ENCODE data around the gene OR51M1.
"Not testable (repeated sequence)": the region's sequence is repeated elsewhere in the genome, so short reads cannot be mapped to it uniquely, and the experiment has no call there.

The OR51M1 gene

GRCh38 chr11:5349550-5349949 lies 34.1 kb upstream of the OR51M1 start:
- no peak overlapping the region for H2BK5ac ChIP-seq (ENCODE audit: low read depth, low read length, poor library complexity)
- no peak overlapping the region for H4K91ac ChIP-seq (ENCODE audit: low read depth, low read length)
- no CpG with 5 or more reads among the region's 1 CpG for WGBS (ENCODE audit: extremely low coverage, insufficient coverage, insufficient read length)

GRCh38 chr11:5351208-5351607 lies 32.4 kb upstream of the OR51M1 start, which contains the start of gene OR51B6:
OR51B6 (plus strand) TSS chr11:5351508; CDS start chr11:5351508, 0 bp downstream.
- H3K4me2 ChIP-seq (ENCODE audit: low read length), result no peak within 1 kb of the TSS
- H3K4me3 ChIP-seq (ENCODE audit: low read depth, low read length), result no peak within 1 kb of the TSS
- H3K79me1 ChIP-seq (ENCODE audit: low read length), result no peaks in the 10 kb centered on the region
- no peaks in the 10 kb centered on the region for H3K36me3 ChIP-seq (ENCODE audit: control insufficient read depth in 1 of 2, insufficient read depth in 2 of 2, low read length in 2 of 2)
- H2BK120ac ChIP-seq (ENCODE audit: insufficient read depth, low read length, poor library complexity), result no peak within 1 kb of the TSS
- no peak within 1 kb of the TSS for H4K8ac ChIP-seq (ENCODE audit: low read depth, low read length)
- H4K91ac ChIP-seq (ENCODE audit: low read depth, low read length), result no peak within 1 kb of the TSS
- no peaks in the 10 kb centered on the region for H3K27me3 ChIP-seq (ENCODE audit: insufficient read depth, low read length)
- H2AK5ac ChIP-seq (ENCODE audit: low read length), result no peak within 1 kb of the TSS
- WGBS (ENCODE audit: extremely low coverage, insufficient coverage, insufficient read length), result no CpG with 5 or more reads among the region's 1 CpG
- no peak for DNase-seq
- no peak within 1 kb of the TSS for H4K12ac ChIP-seq (ENCODE audit: low read depth, low read length)
- no peak within 1 kb of the TSS for H3K4ac ChIP-seq (ENCODE audit: low read depth, low read length)
- H2BK12ac ChIP-seq (ENCODE audit: low read length), result no peak within 1 kb of the TSS
- no peaks in the 10 kb centered on the region for H3K9me3 ChIP-seq (ENCODE audit: insufficient read depth, low read depth, low read length)
- H3K14ac ChIP-seq (ENCODE audit: low read length), result no peak within 1 kb of the TSS
- H3K23ac ChIP-seq (ENCODE audit: low read length), result no peak within 1 kb of the TSS
- no peak within 1 kb of the TSS for H3K27ac ChIP-seq (ENCODE audit: low read depth, low read length)
- H3K79me2 ChIP-seq (ENCODE audit: control insufficient read depth, insufficient read depth, low read length, poor library complexity), result no peaks in the 10 kb centered on the region
- H2AFZ ChIP-seq (ENCODE audit: insufficient read depth, low read length, poor library complexity), result no peak within 1 kb of the TSS
- H3K9ac ChIP-seq (ENCODE audit: low read length), result no peak within 1 kb of the TSS
- H2BK5ac ChIP-seq (ENCODE audit: low read depth, low read length, poor library complexity), result no peak within 1 kb of the TSS
- H3K18ac ChIP-seq (ENCODE audit: low read length), result no peak within 1 kb of the TSS
- no peaks in the 10 kb centered on the region for H3K4me1 ChIP-seq (ENCODE audit: control insufficient read depth in 1 of 2, insufficient read depth in 2 of 2, low read length in 2 of 2)

More at GRCh38 chr11:5349550-5349949, 34.1 kb upstream of the OR51M1 start:
- Histone ChIP-seq H3K79me1 (ENCODE audit: low read length) (no peaks in the 10 kb centered on the region), H3K9ac (ENCODE audit: low read length) (no peak overlapping the region), H3K4me3 (ENCODE audit: low read depth, low read length) (no peak overlapping the region), H2BK12ac (ENCODE audit: low read length) (no peak overlapping the region), H3K4me2 (ENCODE audit: low read length) (no peak overlapping the region), H3K36me3 (ENCODE audit: control insufficient read depth in 1 of 2, insufficient read depth in 2 of 2, low read length in 2 of 2) (no peaks in the 10 kb centered on the region), H3K79me2 (ENCODE audit: control insufficient read depth, insufficient read depth, low read length, poor library complexity) (no peaks in the 10 kb centered on the region), H3K23ac (ENCODE audit: low read length) (no peak overlapping the region), H4K12ac (ENCODE audit: low read depth, low read length) (no peak overlapping the region), H3K4ac (ENCODE audit: low read depth, low read length) (no peak overlapping the region), H2AFZ (ENCODE audit: insufficient read depth, low read length, poor library complexity) (no peak overlapping the region), H3K18ac (ENCODE audit: low read length) (no peak overlapping the region), H3K4me1 (ENCODE audit: control insufficient read depth in 1 of 2, insufficient read depth in 2 of 2, low read length in 2 of 2) (no peaks in the 10 kb centered on the region), H4K8ac (ENCODE audit: low read depth, low read length) (no peak overlapping the region), H3K9me3 (ENCODE audit: insufficient read depth, low read depth, low read length) (no peaks in the 10 kb centered on the region), H3K27ac (ENCODE audit: low read depth, low read length) (no peak overlapping the region), H3K27me3 (ENCODE audit: insufficient read depth, low read length) (no peaks in the 10 kb centered on the region), H2AK5ac (ENCODE audit: low read length) (no peak overlapping the region), H3K14ac (ENCODE audit: low read length) (no peak overlapping the region), H2BK120ac (ENCODE audit: insufficient read depth, low read length, poor library complexity) (no peak overlapping the region)
- no peak for DNase-seq

GRCh38 chr11:5356031-5356430 lies 27.6 kb upstream of the OR51M1 start:
- not testable (repeated sequence) for H4K12ac ChIP-seq (ENCODE audit: low read depth, low read length); H2BK12ac ChIP-seq (ENCODE audit: low read length); H3K4me1 ChIP-seq (ENCODE audit: control insufficient read depth in 1 of 2, insufficient read depth in 2 of 2, low read length in 2 of 2); H2AK5ac ChIP-seq (ENCODE audit: low read length); H3K27ac ChIP-seq (ENCODE audit: low read depth, low read length); H3K9me3 ChIP-seq (ENCODE audit: insufficient read depth, low read depth, low read length); DNase-seq; H3K79me1 ChIP-seq (ENCODE audit: low read length); H3K79me2 ChIP-seq (ENCODE audit: control insufficient read depth, insufficient read depth, low read length, poor library complexity); H3K4me3 ChIP-seq (ENCODE audit: low read depth, low read length); H3K4ac ChIP-seq (ENCODE audit: low read depth, low read length); H3K23ac ChIP-seq (ENCODE audit: low read length); H3K18ac ChIP-seq (ENCODE audit: low read length); H4K91ac ChIP-seq (ENCODE audit: low read depth, low read length); H2AFZ ChIP-seq (ENCODE audit: insufficient read depth, low read length, poor library complexity); H3K9ac ChIP-seq (ENCODE audit: low read length); H3K14ac ChIP-seq (ENCODE audit: low read length); H3K4me2 ChIP-seq (ENCODE audit: low read length); H4K8ac ChIP-seq (ENCODE audit: low read depth, low read length); H2BK5ac ChIP-seq (ENCODE audit: low read depth, low read length, poor library complexity); H2BK120ac ChIP-seq (ENCODE audit: insufficient read depth, low read length, poor library complexity); H3K36me3 ChIP-seq (ENCODE audit: control insufficient read depth in 1 of 2, insufficient read depth in 2 of 2, low read length in 2 of 2); H3K27me3 ChIP-seq (ENCODE audit: insufficient read depth, low read length)
- no CpG with 5 or more reads among the region's 5 CpGs for WGBS (ENCODE audit: extremely low coverage, insufficient coverage, insufficient read length)

GRCh38 chr11:5362017-5362625 lies 21.5 kb upstream of the OR51M1 start:
- Histone ChIP-seq H3K14ac (ENCODE audit: low read length) (no peak overlapping the region), H4K12ac (ENCODE audit: low read depth, low read length) (no peak overlapping the region), H3K4me3 (ENCODE audit: low read depth, low read length) (no peak overlapping the region), H3K9me3 (ENCODE audit: insufficient read depth, low read depth, low read length) (no peaks in the 10 kb centered on the region), H2BK120ac (ENCODE audit: insufficient read depth, low read length, poor library complexity) (no peak overlapping the region), H3K27ac (ENCODE audit: low read depth, low read length) (no peak overlapping the region), H3K79me2 (ENCODE audit: control insufficient read depth, insufficient read depth, low read length, poor library complexity) (no peaks in the 10 kb centered on the region), H3K18ac (ENCODE audit: low read length) (no peak overlapping the region), H4K91ac (ENCODE audit: low read depth, low read length) (no peak overlapping the region), H2BK12ac (ENCODE audit: low read length) (no peak overlapping the region), H4K8ac (ENCODE audit: low read depth, low read length) (no peak overlapping the region), H3K9ac (ENCODE audit: low read length) (no peak overlapping the region), H2BK5ac (ENCODE audit: low read depth, low read length, poor library complexity) (no peak overlapping the region), H2AFZ (ENCODE audit: insufficient read depth, low read length, poor library complexity) (no peak overlapping the region), H3K4me2 (ENCODE audit: low read length) (no peak overlapping the region), H3K23ac (ENCODE audit: low read length) (no peak overlapping the region), H2AK5ac (ENCODE audit: low read length) (no peak overlapping the region), H3K4me1 (ENCODE audit: control insufficient read depth in 1 of 2, insufficient read depth in 2 of 2, low read length in 2 of 2) (peaks cover 0 to 3% of the 10 kb centered on the region in 2 experiments), H3K27me3 (ENCODE audit: insufficient read depth, low read length) (no peaks in the 10 kb centered on the region), H3K79me1 (ENCODE audit: low read length) (no peaks in the 10 kb centered on the region), H3K36me3 (ENCODE audit: control insufficient read depth in 1 of 2, insufficient read depth in 2 of 2, low read length in 2 of 2) (no peaks in the 10 kb centered on the region), H3K4ac (ENCODE audit: low read depth, low read length) (no peak overlapping the region)
- no CpG with 5 or more reads among the region's 3 CpGs for WGBS (ENCODE audit: extremely low coverage, insufficient coverage, insufficient read length)
- peak; percentile 80 to 88 for DNase-seq
